ENCODE data around the gene ZNF593OS. TPM values are rescaled to one million over a fixed set of nuclear protein-coding genes. Genes with fewer than 3 reads are reported as not detected.
A peak's percentile ranks its signal among the peaks of the same experiment; 100 is the strongest.

ZNF593OS gene
- total RNA-seq, 4 donors from 2014 or later = 0.66 TPM; not detected in 2

DNA sequence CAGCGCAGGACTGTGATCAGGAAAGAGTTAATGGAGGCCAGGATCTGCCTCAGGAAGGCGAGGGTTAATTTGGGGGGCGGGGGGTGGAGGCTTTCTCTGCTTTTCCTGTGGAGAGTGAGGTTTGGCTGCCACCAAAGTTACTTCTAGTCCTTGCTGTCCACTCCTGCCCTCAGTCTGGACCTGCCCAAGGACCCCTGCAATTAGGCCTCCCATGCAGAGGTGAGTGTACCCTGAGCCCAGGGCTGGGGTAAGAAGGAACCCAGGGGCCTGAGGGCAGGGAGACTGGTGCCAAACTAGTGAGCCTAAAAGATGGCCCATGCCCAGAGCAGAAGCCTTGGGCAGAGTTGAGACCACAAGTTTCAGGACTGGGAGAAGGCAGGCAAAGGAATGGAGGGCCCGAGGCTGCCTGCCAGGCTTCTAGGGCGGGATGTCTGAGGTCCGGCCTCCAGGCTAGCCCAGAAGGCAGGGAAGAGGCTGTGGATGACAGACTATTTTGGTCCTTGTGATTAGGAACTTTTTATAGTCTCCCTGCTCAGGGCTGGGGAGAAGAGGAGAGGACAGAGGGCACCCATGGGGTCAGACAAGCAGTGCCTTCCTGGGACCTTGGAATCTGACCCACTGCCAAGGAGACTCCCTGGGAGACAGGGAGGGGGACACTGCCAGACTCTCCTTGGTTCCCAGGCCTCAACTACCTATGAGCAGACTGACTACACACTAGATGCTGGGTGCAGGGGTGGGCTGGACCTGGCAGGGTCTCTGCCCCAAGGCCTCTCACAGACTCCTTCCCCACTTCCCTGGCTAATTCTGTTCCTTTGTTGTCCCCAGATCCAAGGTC lies 12.5 kb downstream of the ZNF593OS start, which contains the start of gene FAM110D:
Gene FAM110D, plus strand, starts transcription at position 172 of the 835 bp plus-strand sequence. CDS start 2,213 bp downstream, outside the sequence.
- DNase-seq (peak in 1 of 2 donors; percentile 12), ATAC-seq (no peak)
- Histone ChIP-seq H3K4me3 (peak within 1 kb of the TSS; percentile 6 to 76 (median 61)), H3K4me1 (peaks cover 7 to 11% of the 10 kb centered on the region in 2 donors), H3K36me3 (no peaks in the 10 kb centered on the region), H3K27me3 (no peaks in the 10 kb centered on the region), H3K9me3 (no peaks in the 10 kb centered on the region), H3K27ac (peak within 1 kb of the TSS; percentile 32 to 81 (median 63))
- TF ChIP-seq POLR2A (IDR thresholded peaks at IDR 0.05) = no peak
- TF ChIP-seq, protein P1, sequence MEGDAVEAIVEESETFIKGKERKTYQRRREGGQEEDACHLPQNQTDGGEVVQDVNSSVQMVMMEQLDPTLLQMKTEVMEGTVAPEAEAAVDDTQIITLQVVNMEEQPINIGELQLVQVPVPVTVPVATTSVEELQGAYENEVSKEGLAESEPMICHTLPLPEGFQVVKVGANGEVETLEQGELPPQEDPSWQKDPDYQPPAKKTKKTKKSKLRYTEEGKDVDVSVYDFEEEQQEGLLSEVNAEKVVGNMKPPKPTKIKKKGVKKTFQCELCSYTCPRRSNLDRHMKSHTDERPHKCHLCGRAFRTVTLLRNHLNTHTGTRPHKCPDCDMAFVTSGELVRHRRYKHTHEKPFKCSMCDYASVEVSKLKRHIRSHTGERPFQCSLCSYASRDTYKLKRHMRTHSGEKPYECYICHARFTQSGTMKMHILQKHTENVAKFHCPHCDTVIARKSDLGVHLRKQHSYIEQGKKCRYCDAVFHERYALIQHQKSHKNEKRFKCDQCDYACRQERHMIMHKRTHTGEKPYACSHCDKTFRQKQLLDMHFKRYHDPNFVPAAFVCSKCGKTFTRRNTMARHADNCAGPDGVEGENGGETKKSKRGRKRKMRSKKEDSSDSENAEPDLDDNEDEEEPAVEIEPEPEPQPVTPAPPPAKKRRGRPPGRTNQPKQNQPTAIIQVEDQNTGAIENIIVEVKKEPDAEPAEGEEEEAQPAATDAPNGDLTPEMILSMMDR (IDR thresholded peaks at IDR 0.05 in 4 of 5, conservative IDR thresholded peaks at IDR 0.05 in 1 of 5) = no peak
- in situ Hi-C loops (cut with MboI; ENCODE audit: low sequenced_read_pairs in 4 of 4) (loop anchor here in 1 of 4 donors (25.0 kb wide), 2 partner anchors 122 to 272 kb away; partner anchors contain the start of genes PAQR7 and SLC30A2), intact Hi-C loops (cut with DNase I; ENCODE audit: low total_unique reads) (no loop called here)

DNA sequence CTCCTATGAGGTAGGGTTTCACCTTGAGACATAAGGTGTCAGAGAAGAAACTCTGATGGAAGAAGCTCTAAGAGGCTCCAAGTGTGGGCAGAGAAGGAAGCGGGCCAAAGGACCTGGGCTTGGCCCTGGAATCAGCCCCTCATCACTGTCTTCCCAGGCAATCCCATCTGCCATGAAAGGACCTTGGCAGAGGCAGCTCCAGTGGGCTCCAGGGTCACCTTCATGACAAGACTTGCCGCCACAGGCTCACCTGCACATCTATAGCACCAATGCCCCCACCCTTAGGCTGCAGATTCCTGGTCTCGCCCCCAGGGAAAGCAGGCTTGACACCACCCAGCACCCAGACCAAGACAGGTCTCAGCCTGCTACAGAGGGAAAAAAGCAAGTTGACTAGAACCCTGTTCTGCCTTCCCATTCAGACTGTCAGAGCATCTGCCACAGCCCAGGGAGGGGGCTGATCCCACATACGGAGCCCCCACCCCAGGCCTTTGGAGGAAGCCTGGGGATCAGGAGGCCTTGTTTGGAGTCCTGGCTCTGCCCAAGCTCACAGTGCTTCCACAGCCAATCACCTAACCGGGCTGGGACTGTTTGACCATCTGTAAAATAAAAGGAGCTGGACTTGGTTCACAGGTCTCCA lies 13.2 kb downstream of the ZNF593OS start:
- TF ChIP-seq, protein P1 (IDR thresholded peaks at IDR 0.05 in 4 of 5, conservative IDR thresholded peaks at IDR 0.05 in 1 of 5) = no peak
- no peak for TF ChIP-seq POLR2A (IDR thresholded peaks at IDR 0.05)
- Histone ChIP-seq H3K27me3 (no peaks in the 10 kb centered on the region), H3K36me3 (no peaks in the 10 kb centered on the region), H3K4me3 (peak overlapping the region in 3 of 4 donors; percentile 6 to 65 (median 57)), H3K9me3 (no peaks in the 10 kb centered on the region), H3K27ac (peak overlapping the region; percentile 3 to 81 (median 63)), H3K4me1 (peaks cover 7 to 11% of the 10 kb centered on the region in 2 donors)
- no peak for ATAC-seq
- DNase-seq = peak in 1 of 2 donors; percentile 6
- intact Hi-C loops (cut with DNase I; ENCODE audit: low total_unique reads) = no loop called here
- in situ Hi-C loops (cut with MboI; ENCODE audit: low sequenced_read_pairs in 4 of 4) = loop anchor here in 1 of 4 donors (25.0 kb wide), 2 partner anchors 121 to 271 kb away; partner anchors contain the start of genes PAQR7 and SLC30A2

DNA sequence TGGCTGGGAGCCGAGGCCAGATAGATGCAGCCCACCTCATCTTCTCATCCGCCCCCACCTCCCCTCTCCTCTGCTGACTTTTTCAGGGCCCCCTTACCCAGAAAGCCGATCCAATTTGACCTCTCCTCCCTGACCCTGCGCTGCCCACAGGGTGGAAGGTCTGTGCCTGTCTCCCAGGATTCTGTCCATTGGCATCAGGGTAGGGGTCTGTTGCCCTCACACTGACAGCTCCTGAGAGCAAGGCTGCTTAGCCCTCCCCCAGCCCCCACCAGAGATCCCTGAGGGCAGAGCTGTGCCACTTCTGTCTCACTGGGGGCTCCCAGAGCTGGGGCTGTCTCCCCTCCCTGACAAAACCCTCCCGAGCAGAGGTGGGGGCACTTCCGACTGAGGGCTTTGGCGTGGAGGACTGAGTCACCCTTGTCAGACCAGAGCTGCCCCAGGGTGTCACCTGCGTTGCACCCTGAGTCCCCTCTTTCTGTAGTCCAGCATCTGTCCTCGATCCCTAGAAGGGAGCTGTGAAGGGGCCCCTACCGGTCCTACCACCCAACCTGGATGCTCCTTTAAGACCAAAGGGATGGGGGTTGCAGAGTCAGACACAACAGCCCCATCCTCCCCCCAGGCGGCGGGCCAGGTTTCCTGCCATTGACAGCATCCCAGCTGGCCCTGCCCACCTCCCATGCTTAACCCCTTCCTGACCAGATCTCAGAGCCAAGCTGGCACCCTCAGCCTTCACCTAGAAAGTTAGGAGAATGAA lies 15.2 kb downstream of the ZNF593OS start:
- intact Hi-C loops (cut with DNase I; ENCODE audit: low total_unique reads) = no loop called here
- Histone ChIP-seq H3K9me3 (no peaks in the 10 kb centered on the region), H3K27me3 (no peaks in the 10 kb centered on the region), H3K4me1 (peaks cover 7 to 11% of the 10 kb centered on the region in 2 donors), H3K4me3 (peak overlapping the region in 3 of 4 donors; percentile 12 to 39 (median 25)), H3K27ac (peak overlapping the region; percentile 32 to 81 (median 57)), H3K36me3 (no peaks in the 10 kb centered on the region)
- in situ Hi-C loops (cut with MboI; ENCODE audit: low sequenced_read_pairs in 4 of 4) = loop anchor here in 1 of 4 donors (25.0 kb wide), 2 partner anchors 119 to 269 kb away; partner anchors contain the start of genes PAQR7 and SLC30A2
- ATAC-seq (no peak), DNase-seq (peak in 1 of 2 donors; percentile 9)
- no peak for TF ChIP-seq POLR2A (IDR thresholded peaks at IDR 0.05)
- TF ChIP-seq, protein P1 (IDR thresholded peaks at IDR 0.05 in 4 of 5, conservative IDR thresholded peaks at IDR 0.05 in 1 of 5) = no peak
